Skin of body (tissue), 2 donors: ENCODE measurements around the gene IFT25. TPM values are rescaled to one million over a fixed set of nuclear protein-coding genes. Genes with fewer than 3 reads are reported as not detected.

ENCODE experiments used
- DNase-seq: peaks from one replicate; lab custom pipeline; 2025; lab: John Stamatoyannopoulos, UW
- total RNA-seq: library from RNA; depleted of rRNA; stranded (reverse); fragments of >200 nt; gene quantifications from one replicate; pipeline ENCODE4 v1.2.3, GENCODE V29; 2014

The IFT25 gene
- total RNA-seq, 1 donor from 2014 or later = 32.4 TPM

GRCh38 chr1:53930932-53931331 is 14.6 kb downstream of the IFT25 start:
- no peak for DNase-seq

- peak; percentile 41 for DNase-seq
These were observed 16.1 kb downstream of the IFT25 start for GRCh38 chr1:53929246-53929960.

- DNase-seq = no peak
These were observed 18.1 kb downstream of the IFT25 start for GRCh38 chr1:53927376-53927881.

- no peak for DNase-seq
These were observed 25.8 kb downstream of the IFT25 start for GRCh38 chr1:53919675-53920066.

GRCh38 chr1:53918343-53918742 is 27.2 kb downstream of the IFT25 start:
- no peak for DNase-seq

- no peak for DNase-seq
These were observed 32.0 kb downstream of the IFT25 start for GRCh38 chr1:53913352-53914033.

GRCh38 chr1:53911442-53911841 is 34.1 kb downstream of the IFT25 start:
- DNase-seq = no peak

- DNase-seq = no peak
These were observed 35.6 kb downstream of the IFT25 start for GRCh38 chr1:53909946-53910345.

- no peak for DNase-seq
These were observed 39.4 kb downstream of the IFT25 start for GRCh38 chr1:53906121-53906520.

GRCh38 chr1:53905509-53905908 is 40.0 kb downstream of the IFT25 start:
- no peak for DNase-seq

- DNase-seq = no peak
These were observed 43.0 kb downstream of the IFT25 start for GRCh38 chr1:53902235-53903138.

- no peak for DNase-seq
These were observed 45.8 kb downstream of the IFT25 start for GRCh38 chr1:53899708-53900107.

GRCh38 chr1:53899206-53899628 is 46.3 kb downstream of the IFT25 start:
- peak; percentile 56 for DNase-seq

- peak; percentile 62 for DNase-seq
These were observed 48.8 kb downstream of the IFT25 start for GRCh38 chr1:53896635-53897229.

GRCh38 chr1:53895421-53895820 is 50.1 kb downstream of the IFT25 start:
- DNase-seq = no peak

GRCh38 chr1:53894644-53895043 is 50.9 kb downstream of the IFT25 start:
- no peak for DNase-seq

- no peak for DNase-seq
These were observed 51.4 kb downstream of the IFT25 start, which contains the start of gene DIO1 for GRCh38 chr1:53893999-53894636. DIO1 (plus strand) TSS chr1:53894187; CDS start chr1:53894211, 24 bp downstream.

- DNase-seq = no peak
These were observed 52.6 kb downstream of the IFT25 start for GRCh38 chr1:53892911-53893310.

- no peak for DNase-seq
These were observed 53.8 kb downstream of the IFT25 start for GRCh38 chr1:53891678-53892077.

GRCh38 chr1:53891018-53891417 is 54.5 kb downstream of the IFT25 start:
- no peak for DNase-seq

- no peak for DNase-seq
These were observed 55.0 kb downstream of the IFT25 start for GRCh38 chr1:53890522-53890941.
